Upper lobe of right lung (tissue), 1 donor: ENCODE results near the gene HIKESHI. TPM values are rescaled to one million over a fixed set of nuclear protein-coding genes. Genes with fewer than 3 reads are reported as not detected.

Experiments
- ATAC-seq: fragments of 200-7000 bp; cut with Tn5 transposase; one replicate; pipeline ENCODE4 v1.9.1; 2020; ENCODE audit warnings: mild to moderate bottlenecking, moderate library complexity
- DNase-seq: peaks from one replicate; pipeline ENCODE4 v3.0.0-alpha.2; 2020
- H3K27ac ChIP-seq: fragments of 200-600 bp; one replicate; pipeline ENCODE4 v1.8.0; 2022
- H3K27me3 ChIP-seq: fragments of 200-600 bp; one replicate; pipeline ENCODE4 v1.8.0; 2022; ENCODE audit warnings: mild to moderate bottlenecking
- H3K36me3 ChIP-seq: fragments of 200-600 bp; one replicate; pipeline ENCODE4 v1.8.0; 2022
- H3K4me1 ChIP-seq: fragments of 200-600 bp; one replicate; pipeline ENCODE4 v1.8.0; 2022
- H3K4me3 ChIP-seq: fragments of 200-600 bp; one replicate; pipeline ENCODE4 v1.8.0; 2022; ENCODE audit warnings: mild to moderate bottlenecking
- H3K9me3 ChIP-seq: fragments of 200-600 bp; one replicate; pipeline ENCODE4 v1.8.0; 2022
- intact Hi-C: fragments of 100-400 bp; cut with DNase I; formaldehyde crosslinking; loops from one replicate; pipeline ENCODE4 v1.11.0; 2022
- total RNA-seq: library from RNA; stranded (reverse); fragmentation: NEBNext Ultra II Directional; extraction: Animal tissue kit (Norgen Biotek cat#: 25700); gene quantifications from one replicate; pipeline ENCODE4 v1.2.1, GENCODE V29; 2021
- TF ChIP-seq, protein P1 (sequence below): fragments of 200-600 bp; IDR thresholded peaks from one replicate; pipeline ENCODE4 v1.8.0; 2022; ENCODE audit warnings: antibody characterized with exemption
- donor health status: DM: no; HTN: yes; CAD: no; lungs with severe emphysema.

Gene HIKESHI
- total RNA-seq, 1 donor from 2014 or later: 23.9 TPM

- Histone ChIP-seq H3K4me3 (no peak overlapping the region), H3K27me3 (no peaks in the 10 kb centered on the region), H3K36me3 (no peaks in the 10 kb centered on the region), H3K27ac (no peak overlapping the region), H3K9me3 (no peaks in the 10 kb centered on the region), H3K4me1 (peaks cover 5% of the 10 kb centered on the region)
- intact Hi-C loops: no loop called here
- ATAC-seq: no peak
- DNase-seq: no peak
- TF ChIP-seq, protein P1, sequence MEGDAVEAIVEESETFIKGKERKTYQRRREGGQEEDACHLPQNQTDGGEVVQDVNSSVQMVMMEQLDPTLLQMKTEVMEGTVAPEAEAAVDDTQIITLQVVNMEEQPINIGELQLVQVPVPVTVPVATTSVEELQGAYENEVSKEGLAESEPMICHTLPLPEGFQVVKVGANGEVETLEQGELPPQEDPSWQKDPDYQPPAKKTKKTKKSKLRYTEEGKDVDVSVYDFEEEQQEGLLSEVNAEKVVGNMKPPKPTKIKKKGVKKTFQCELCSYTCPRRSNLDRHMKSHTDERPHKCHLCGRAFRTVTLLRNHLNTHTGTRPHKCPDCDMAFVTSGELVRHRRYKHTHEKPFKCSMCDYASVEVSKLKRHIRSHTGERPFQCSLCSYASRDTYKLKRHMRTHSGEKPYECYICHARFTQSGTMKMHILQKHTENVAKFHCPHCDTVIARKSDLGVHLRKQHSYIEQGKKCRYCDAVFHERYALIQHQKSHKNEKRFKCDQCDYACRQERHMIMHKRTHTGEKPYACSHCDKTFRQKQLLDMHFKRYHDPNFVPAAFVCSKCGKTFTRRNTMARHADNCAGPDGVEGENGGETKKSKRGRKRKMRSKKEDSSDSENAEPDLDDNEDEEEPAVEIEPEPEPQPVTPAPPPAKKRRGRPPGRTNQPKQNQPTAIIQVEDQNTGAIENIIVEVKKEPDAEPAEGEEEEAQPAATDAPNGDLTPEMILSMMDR: no peak
Measured at GRCh38 chr11:86370922-86371594, 69.0 kb downstream of the HIKESHI start.

- no peaks in the 10 kb centered on the region for H3K27me3 ChIP-seq
- ATAC-seq: no peak
- H3K4me1 ChIP-seq: peaks cover 5% of the 10 kb centered on the region
- TF ChIP-seq, protein P1: no peak
- no peaks in the 10 kb centered on the region for H3K36me3 ChIP-seq
- H3K4me3 ChIP-seq: no peak overlapping the region
- no peaks in the 10 kb centered on the region for H3K9me3 ChIP-seq
- H3K27ac ChIP-seq: no peak overlapping the region
- intact Hi-C loops: no loop called here
- no peak for DNase-seq
Measured at GRCh38 chr11:86372041-86372440, 70.0 kb downstream of the HIKESHI start.

GRCh38 chr11:86372586-86372985, 70.5 kb downstream of the HIKESHI start:
- Histone ChIP-seq H3K36me3 (no peaks in the 10 kb centered on the region), H3K27me3 (no peaks in the 10 kb centered on the region), H3K9me3 (no peaks in the 10 kb centered on the region), H3K4me1 (peaks cover 5% of the 10 kb centered on the region), H3K4me3 (no peak overlapping the region), H3K27ac (no peak overlapping the region)
- TF ChIP-seq, protein P1: no peak
- intact Hi-C loops: no loop called here
- ATAC-seq (no peak), DNase-seq (no peak)

DNA sequence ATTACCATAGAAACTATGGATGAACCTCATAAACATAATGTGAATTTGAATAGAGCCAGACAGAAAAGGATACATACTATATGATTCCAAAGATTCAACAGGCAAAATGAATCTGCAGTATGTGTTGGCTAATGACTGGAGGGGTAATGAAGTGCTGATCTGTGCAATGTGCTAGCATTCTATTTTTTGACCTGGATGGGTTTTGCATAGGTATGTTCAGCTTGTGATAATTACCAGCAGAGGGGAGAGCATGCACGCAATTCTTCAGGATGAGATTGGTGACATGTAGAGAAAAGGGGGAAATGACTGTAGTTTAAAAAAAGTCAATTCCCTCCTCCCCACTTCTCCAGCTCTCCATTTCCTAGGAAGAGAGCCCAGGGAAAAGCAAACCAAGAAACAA, 72.0 kb downstream of the HIKESHI start:
- peak overlapping the region; percentile 2 for H3K4me3 ChIP-seq
- TF ChIP-seq, protein P1: no peak

GRCh38 chr11:86374586-86374985, 72.5 kb downstream of the HIKESHI start, which contains the start of gene CCDC81:
CCDC81 (plus strand) TSS chr11:86374887; CDS start chr11:86375164, 277 bp downstream.
- DNase-seq: no peak
- no peak within 1 kb of the TSS for H3K27ac ChIP-seq
- TF ChIP-seq, protein P1: no peak
- no peaks in the 10 kb centered on the region for H3K9me3 ChIP-seq
- H3K27me3 ChIP-seq: no peaks in the 10 kb centered on the region
- ATAC-seq: no peak
- no peaks in the 10 kb centered on the region for H3K36me3 ChIP-seq
- H3K4me1 ChIP-seq: peaks cover 5% of the 10 kb centered on the region
- H3K4me3 ChIP-seq: peak within 1 kb of the TSS; percentile 2
- intact Hi-C loops: no loop called here

More for the DNA sequence above, 72.0 kb downstream of the HIKESHI start:
- Histone ChIP-seq H3K36me3 (no peaks in the 10 kb centered on the region), H3K4me1 (peaks cover 5% of the 10 kb centered on the region), H3K9me3 (no peaks in the 10 kb centered on the region), H3K27me3 (no peaks in the 10 kb centered on the region), H3K27ac (no peak overlapping the region)
- DNase-seq (no peak), ATAC-seq (no peak)
- intact Hi-C loops: no loop called here
